Sciatic nerve (tissue), 2 donors: ENCODE data around the gene GRB10. TPM values are rescaled to one million over a fixed set of nuclear protein-coding genes. Genes with fewer than 3 reads are reported as not detected.

Experiments
- ATAC-seq: fragments of 200-7000 bp; cut with Tn5 transposase; one replicate; pipeline ENCODE4 v1.9.1; 2020; ENCODE audit warnings: mild to moderate bottlenecking, moderate library complexity
- DNase-seq: peaks from one replicate; pipeline ENCODE4 v3.0.0-alpha.2; 2020; ENCODE audit warnings: low spot score
- intact Hi-C: fragments of 100-400 bp; cut with DNase I; formaldehyde crosslinking; loops from one replicate; pipeline ENCODE4 v1.14.2; 2022
- total RNA-seq: library from RNA; stranded (reverse); fragmentation: NEBNext Ultra II Directional; extraction: Animal tissue kit (Norgen Biotek cat#: 25700); gene quantifications from one replicate; pipeline ENCODE4 v1.2.1, GENCODE V29; 2021
- donor health status: DM: no; HTN: no; CAD: no.
- donor health status: DM: no; HTN: no; CAD: no.

Gene GRB10
- total RNA-seq, 1 donor from 2014 or later, result 57.1 TPM

DNA sequence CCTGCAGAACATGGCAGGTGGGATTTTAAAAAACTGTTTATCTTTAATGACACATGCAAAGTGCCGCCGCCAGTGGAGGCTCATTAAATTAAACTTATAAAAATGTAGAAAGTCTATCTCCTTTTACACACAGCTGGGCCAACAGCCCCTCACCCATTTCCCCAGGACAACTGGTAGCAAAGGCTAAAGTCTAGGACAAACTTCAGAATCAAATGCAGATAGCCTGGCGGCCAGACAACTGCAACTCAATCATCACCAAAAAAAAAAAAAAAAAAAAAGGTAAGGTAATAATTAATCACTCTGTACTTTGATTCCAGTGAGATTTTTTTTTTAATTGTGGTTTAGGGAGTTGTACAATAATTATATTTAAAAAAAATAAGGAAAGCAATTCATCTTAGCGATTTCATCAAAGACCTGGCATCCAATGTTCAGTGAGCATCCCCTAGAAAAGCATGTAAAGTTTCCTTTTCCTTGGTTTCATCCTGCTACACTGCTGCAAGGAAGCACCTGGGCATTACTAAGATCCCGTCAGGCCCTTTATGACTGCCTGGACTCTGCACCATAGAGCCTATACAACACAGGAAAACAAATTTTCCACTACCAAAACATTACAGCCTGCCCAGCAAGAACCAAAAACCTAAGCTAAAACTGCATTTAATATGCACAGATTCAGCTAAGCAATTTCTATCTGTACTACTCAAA is 98.5 kb downstream of the GRB10 start:
- ATAC-seq, result no peak
- intact Hi-C loops, result no loop called here
- DNase-seq, result no peak

DNA sequence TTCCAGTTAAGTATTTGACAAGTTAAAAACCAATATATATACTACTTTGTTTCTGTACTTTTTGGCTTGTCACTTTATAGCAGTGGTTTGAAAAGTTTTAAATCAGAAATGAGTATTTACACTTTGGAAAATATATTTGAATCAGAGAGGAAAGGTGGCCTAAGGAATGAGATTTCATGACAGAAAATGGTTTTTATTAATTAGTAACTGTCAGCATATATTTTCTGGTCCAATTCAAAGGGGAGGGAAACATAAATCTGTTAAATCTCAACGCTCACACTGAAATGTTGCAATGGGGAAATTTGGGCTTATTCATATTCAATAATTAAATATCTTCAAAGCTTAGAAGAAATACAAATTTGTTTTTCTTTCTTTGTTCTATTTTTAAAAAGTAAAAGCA is 100.1 kb downstream of the GRB10 start:
- intact Hi-C loops, result no loop called here
- no peak for DNase-seq
- no peak for ATAC-seq

- ATAC-seq (no peak), DNase-seq (no peak)
- intact Hi-C loops, result no loop called here
These were observed 100.6 kb downstream of the GRB10 start for GRCh38 chr7:50682079-50682478.

GRCh38 chr7:50681432-50682045 is 101.2 kb downstream of the GRB10 start:
- intact Hi-C loops, result no loop called here
- DNase-seq (no peak), ATAC-seq (no peak)

DNA sequence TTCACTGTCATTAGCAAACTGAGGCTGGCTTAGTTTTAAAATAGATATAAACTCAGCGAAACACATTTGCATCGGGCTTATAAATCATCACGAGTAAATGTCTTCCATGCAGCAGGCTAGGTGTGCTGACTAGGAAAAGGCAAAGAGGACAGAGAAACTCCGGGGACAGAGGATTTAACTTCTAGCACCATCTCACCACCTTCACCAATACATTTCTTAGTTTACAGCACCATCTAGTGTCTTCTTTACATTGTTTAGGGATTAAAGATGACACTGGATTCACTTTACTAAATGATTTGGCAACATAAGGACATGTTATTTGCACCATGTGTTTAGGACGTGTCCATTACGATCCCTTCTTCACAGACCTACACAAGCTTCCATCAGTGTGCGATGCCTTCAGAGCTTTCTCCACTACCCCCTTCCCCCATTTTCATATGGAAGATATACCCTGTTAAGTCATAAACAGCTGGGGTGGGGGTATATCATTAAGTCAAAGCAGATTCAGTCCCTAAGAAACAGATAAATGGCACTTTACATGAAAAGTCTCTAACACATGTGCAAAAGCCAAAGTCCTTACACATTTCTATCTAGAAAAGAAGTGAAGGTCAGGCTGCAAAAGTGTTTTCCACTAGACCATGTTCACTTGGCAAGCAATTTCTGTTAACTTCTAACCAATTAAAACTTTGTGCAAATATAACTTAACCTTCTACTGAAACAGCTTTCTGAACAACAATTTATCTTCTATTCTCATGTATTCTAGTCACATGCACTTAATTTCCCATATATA is 103.3 kb downstream of the GRB10 start:
- intact Hi-C loops, result loop anchor here (10.0 kb wide), 1 partner anchor 205 kb away; no protein-coding TSS in a partner anchor
- ATAC-seq (peak; percentile 64), DNase-seq (no peak)

GRCh38 chr7:50678586-50678985 is 104.1 kb downstream of the GRB10 start:
- DNase-seq, result no peak
- intact Hi-C loops, result loop anchor here (10.0 kb wide), 1 partner anchor 204 kb away; no protein-coding TSS in a partner anchor
- no peak for ATAC-seq

- no peak for ATAC-seq
- intact Hi-C loops, result loop anchor here (10.0 kb wide), 1 partner anchor 203 kb away; no protein-coding TSS in a partner anchor
- DNase-seq, result no peak
These were observed 105.1 kb downstream of the GRB10 start for GRCh38 chr7:50677638-50677996.

DNA sequence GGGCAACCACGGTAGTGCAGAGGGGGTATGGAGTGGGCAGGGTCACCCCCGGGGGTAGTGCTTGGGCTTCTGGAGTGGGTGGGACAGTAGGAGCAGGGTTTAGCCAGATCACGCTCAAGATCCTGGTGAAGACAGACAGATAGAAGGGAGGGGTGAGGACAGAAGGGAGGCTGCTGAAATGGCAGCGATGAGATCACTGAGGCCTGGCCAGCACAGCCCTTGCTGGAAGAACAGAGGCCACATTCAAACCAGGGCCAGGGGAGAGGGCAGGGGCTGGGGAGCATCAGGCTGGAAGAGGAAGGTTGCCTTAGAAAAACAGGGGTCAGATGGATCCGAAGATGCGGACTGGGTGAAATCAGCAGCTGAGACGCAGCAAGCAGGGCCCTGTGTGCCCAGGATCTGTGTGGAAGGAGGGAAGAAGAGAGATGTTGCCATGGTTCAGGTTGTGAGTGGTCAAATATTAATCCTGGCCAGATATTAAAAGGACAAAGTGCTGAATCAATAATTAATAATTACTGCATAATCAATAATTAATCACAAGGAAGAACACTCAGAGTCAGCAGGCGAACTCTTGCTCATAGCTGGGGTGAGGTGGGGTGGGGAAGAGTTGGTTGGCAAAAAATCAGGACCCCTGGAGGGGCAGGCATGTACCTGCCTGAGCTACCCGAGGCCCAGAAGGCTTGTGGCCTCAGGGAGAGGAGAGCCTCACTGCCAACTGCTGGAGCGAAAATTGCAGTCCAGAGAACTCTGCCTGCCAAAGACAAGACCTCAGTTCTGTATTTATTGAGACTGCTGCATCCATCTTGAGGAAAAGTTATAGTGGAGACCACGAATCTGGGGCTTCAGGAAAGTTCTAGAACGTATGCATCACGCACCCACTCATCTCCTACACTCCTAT is 105.7 kb downstream of the GRB10 start:
- intact Hi-C loops, result loop anchor here (10.0 kb wide), 1 partner anchor 202 kb away; no protein-coding TSS in a partner anchor
- ATAC-seq (no peak), DNase-seq (no peak)

DNA sequence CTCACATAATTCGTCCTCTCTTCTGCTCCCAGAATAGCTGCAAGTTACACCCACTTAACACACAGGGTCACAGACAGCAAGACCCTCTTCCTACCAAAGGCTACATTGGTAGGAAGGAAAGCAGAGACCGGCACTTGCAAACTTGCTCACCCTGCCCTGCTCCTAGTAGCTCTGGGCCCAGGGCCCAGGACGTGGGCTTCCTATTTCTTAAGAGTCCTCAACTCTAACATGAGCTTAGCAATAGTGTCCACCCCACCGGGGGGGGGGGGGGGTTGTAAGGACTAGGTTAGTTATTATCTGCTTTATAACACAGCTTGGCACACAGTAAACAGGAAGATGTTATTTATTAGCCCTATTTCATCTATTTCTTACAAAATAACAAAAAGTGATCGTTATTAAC is 106.6 kb downstream of the GRB10 start:
- no peak for DNase-seq
- no peak for ATAC-seq
- intact Hi-C loops, result loop anchor here (10.0 kb wide), 1 partner anchor 201 kb away; no protein-coding TSS in a partner anchor

DNA sequence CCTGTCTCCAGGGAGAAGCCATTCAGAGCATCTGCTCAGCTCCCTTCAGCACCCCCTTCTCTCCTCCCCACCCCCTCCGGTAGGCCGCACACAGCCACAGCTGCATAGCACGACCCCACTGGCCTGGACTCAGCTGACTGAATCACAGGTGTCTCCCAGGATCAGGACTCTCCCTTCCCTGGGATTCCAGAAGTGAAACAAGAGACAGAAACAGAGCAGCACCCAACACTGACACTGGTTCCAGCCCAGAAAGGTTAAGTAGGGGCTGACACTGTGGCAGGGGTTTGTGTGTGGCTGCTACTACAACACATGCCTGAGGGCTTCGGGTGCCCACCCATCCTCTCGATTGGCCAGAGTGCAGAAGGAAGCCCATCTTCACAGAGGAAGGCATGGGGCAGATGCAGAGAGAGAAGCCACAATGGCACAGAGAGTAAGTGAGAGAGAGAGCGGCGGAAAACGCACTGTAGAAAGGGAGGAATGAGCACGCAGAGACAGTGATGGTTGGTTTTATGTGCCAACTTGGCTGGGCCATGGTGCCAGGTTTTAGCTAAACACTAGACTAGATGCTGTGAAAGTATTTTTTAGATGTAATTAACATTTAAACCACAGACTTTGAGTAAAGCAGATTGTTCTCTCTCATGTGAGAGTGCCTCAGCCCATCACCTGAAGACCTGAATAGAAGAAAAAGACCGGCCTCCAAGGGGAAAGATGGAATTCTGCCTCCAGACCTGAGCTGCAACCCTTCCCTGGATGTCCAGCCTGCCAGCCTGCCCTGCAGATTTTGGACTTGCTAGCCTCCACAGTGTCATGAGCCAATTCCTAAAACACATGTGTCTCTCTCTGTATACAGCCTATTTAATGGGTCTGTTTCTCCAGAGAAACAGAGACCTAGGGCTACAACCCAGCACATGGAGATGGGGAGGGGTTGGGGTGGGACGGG is 107.5 kb downstream of the GRB10 start:
- intact Hi-C loops, result loop anchor here (10.0 kb wide), 1 partner anchor 200 kb away; no protein-coding TSS in a partner anchor
- DNase-seq (no peak), ATAC-seq (no peak)

DNA sequence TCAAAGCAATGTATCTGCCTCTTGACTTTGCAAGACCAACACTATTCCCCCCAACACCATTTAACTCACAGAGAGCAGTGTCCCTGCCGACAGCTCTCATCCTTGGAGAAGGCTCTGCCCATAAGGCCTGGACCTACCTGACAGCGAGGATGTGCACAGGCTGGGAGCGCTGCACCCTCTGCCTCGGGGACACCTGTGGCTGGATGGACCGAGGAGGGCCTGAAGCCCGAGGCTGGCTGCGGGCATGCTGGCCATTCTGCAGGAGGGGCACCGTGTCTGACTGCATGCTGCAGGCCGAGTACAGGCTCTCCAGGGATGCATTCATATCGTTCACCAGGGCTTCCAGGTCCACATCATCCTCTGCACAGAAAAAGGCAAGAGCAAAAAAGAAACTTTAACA is 108.4 kb downstream of the GRB10 start:
- ATAC-seq (no peak), DNase-seq (no peak)
- intact Hi-C loops, result loop anchor here (10.0 kb wide), 1 partner anchor 199 kb away; no protein-coding TSS in a partner anchor

- no peak for DNase-seq
- ATAC-seq, result no peak
- intact Hi-C loops, result loop anchor here (10.0 kb wide), 1 partner anchor 198 kb away; no protein-coding TSS in a partner anchor
These were observed 109.6 kb downstream of the GRB10 start for GRCh38 chr7:50673096-50673495.

- intact Hi-C loops, result loop anchor here (10.0 kb wide), 1 partner anchor 197 kb away; no protein-coding TSS in a partner anchor
- no peak for DNase-seq
- no peak for ATAC-seq
These were observed 110.7 kb downstream of the GRB10 start for GRCh38 chr7:50672045-50672444.

DNA sequence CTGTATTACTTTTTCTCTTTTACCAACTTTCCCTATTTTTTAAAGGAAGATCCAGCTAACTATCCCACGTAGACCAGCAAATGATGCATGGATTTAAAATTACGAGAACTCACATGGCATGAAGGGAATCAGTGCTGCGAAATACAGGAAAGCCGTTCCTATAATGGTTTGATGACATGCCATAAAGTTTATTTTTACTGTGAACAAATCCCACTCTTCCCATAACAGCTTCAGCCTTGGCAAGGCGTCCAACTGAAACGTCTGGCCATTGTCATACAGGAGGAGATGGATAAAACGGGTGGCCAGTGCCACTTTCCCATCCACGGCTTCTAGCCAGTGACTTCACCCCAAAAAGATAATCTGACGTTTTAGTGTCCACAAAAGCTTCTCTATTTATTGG is 111.3 kb downstream of the GRB10 start:
- DNase-seq (no peak), ATAC-seq (no peak)
- intact Hi-C loops, result loop anchor here (10.0 kb wide), 1 partner anchor 197 kb away; no protein-coding TSS in a partner anchor

DNA sequence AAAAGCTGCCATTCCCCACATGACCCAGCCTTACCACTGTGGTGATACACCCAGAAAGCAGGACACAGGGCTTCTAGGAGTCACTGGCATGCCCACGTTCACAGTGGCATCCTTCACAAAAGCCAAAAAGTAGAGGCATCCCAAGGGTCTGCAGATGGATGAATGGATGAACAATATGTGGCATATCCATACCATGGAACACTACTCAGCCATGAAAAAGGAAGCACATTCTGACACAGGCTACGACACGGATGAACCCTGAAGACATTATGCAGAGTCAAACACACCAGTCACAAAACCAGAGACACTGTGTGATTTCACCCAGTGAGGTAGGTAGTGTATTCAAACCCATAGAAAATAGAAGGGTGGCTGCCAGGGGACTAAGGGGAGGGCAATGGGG is 112.8 kb downstream of the GRB10 start:
- intact Hi-C loops, result loop anchor here (10.0 kb wide), 1 partner anchor 195 kb away; no protein-coding TSS in a partner anchor
- ATAC-seq, result no peak

DNA sequence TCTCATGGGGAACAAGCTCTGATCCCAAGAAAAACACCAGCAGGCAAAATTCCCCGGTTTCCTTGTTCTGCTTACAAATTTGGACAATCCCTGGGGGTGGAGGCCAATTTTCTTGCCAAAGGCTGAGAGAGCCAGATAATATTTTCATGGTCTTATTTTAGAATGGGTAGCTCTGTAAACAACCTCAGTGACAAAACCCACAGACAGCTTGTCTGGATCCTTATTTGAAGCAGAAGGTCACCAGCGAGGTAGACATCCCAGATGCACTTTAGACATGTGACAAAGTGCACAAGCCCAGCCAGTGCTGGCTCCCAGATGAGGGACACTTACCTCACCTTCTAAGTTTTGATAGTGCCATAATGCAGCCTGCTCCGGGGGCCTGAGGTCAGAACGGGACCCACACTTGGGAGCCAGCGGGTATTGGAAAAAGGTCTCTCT is 114.9 kb downstream of the GRB10 start:
- intact Hi-C loops, result no loop called here

More for the DNA sequence above, 112.8 kb downstream of the GRB10 start:
- no peak for DNase-seq

GRCh38 chr7:50667338-50667737 is 115.4 kb downstream of the GRB10 start:
- intact Hi-C loops, result no loop called here
- DNase-seq (no peak), ATAC-seq (peak; percentile 41)

More for the DNA sequence above, 114.9 kb downstream of the GRB10 start:
- ATAC-seq (peak; percentile 51), DNase-seq (no peak)
